GM21526 (cell line): ENCODE data around the gene PLAAT4.

Experiments
- ATAC-seq: cut with Tn5 transposase; IDR thresholded peaks from one replicate; pipeline ENCODE4 v1.9.1; 2021; ENCODE audit warnings: moderate library complexity; ENCODE audit not compliant: unreplicated experiment, low FRiP score

Gene PLAAT4, protein sequence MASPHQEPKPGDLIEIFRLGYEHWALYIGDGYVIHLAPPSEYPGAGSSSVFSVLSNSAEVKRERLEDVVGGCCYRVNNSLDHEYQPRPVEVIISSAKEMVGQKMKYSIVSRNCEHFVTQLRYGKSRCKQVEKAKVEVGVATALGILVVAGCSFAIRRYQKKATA

DNA sequence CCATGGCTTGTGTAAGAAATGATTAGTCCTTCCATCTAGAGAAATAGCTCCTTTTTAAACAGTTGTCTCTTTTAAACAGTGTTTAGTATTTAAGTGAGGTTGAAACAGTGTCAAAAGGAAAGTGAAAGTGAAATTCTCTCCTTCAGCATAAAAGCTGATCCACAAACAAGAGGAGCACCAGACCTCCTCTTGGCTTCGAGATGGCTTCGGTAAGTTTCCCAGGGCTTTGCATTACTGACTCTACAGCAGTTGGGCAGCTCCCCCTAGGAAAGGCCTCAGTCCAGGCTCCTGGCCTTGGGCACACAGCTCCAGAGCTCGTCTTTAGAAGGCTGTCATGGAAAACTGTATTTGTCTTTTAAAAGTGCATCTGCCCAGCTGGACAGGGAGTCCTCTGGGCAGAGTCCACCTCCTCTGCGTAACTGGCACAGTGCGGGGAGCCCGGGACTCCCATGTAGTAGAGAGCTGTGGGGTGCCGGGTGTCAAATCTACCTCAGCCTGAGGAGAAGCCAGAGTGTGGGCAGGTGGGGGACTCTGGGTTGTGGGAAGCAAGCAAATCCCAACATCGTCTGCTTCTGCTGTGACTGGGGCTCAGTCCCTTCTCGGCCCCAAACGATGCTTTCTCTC, at the start of gene PLAAT4:
Gene PLAAT4, plus strand, starts transcription at position 140 of the 624 bp plus-strand sequence. Its CDS starts 61 bp downstream, at position 201.
- no peak for ATAC-seq

DNA sequence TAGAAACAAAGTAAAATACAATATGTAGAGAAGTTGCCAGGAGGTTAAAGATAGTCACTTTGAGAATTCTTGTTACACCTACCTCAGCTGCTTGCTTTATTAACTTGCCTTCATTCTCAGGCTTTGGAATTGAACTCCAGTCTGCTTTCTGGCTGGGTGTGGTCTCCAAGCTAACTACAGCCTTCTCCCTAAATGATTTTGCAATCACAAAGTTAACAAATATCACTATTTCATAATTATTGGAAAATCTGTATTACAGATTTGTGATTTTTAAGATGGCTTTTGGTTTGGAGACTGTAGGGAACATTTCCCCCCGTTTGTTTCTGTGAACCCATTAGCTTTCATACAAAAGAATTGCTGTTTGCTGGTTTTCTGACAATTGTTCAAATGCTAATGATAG, 47.8 kb upstream of the PLAAT4 start:
- ATAC-seq = no peak

DNA sequence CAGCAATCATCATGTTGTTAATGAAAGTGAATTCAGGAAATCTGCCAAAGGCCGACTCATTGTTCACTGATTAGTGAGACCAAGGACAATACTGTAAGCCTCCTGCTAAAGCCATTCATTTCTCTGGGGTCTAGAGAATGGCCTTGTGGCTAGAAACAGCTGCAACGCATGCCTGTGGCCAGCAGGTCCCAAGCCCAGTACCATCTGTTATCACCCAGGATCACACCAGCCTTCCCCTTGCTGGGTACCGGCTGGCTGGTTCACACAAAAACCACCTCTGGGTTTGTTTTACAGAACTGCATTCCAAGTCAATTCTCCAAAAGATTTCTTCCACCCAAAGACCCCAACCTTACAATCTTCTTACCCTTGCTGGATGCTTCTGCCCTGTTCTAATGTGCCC, 46.7 kb upstream of the PLAAT4 start:
- no peak for ATAC-seq

DNA sequence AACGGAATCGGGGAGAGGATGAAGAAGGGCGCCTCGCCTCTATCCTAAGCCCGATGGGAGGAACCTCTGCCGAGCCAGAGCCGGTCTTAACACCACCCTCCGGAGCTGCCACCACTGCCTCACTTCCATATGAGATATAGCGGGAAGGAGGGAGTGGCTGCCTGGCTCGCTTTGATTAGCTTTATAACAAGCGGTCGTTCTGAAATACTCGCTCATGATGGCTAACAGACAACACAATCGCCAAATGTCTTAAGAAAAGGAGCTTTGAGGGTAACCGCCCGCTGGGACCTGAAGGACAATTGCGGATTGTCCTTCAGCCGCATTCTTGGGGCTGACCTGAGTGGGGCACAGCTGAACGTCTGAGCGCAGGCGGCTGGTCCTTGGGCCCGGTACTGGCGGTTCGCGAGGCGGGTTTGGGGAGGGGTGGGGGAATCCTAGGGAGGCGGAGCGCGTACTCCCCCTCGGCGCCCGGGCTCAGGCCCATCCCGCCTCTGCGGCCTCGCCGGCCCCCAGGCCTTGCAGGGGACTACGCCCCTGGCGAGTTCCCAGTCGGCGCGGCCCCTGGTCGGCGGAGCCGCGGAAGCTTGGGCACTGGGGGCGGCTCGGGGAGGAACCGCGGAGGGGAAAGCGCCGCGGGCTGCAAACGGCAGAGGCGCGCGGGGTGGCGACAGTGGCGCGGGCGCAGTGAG, 45.9 kb upstream of the PLAAT4 start, which contains the start of gene PLAAT5:
Gene PLAAT5, minus strand, starts transcription at position 617 of the 689 bp plus-strand sequence. Its CDS starts 133 bp downstream, at position 484.
- ATAC-seq = no peak

DNA sequence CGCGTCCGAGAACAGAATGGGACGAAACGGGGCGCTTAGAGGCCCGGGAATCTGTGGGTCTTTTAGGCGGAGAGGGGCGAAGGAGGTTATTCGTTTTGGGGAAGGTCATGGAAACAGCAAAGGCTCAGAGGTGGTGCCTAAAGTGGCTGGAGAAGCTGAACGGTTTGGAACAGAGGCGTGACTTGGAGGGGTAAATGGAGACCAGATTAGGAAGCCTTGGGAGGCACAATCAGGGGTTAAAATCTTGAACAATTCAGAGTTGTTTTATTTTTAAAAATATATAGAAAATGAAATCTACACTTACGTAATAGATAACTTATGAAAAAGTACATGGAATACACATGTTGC, 45.4 kb upstream of the PLAAT4 start:
- ATAC-seq = no peak

DNA sequence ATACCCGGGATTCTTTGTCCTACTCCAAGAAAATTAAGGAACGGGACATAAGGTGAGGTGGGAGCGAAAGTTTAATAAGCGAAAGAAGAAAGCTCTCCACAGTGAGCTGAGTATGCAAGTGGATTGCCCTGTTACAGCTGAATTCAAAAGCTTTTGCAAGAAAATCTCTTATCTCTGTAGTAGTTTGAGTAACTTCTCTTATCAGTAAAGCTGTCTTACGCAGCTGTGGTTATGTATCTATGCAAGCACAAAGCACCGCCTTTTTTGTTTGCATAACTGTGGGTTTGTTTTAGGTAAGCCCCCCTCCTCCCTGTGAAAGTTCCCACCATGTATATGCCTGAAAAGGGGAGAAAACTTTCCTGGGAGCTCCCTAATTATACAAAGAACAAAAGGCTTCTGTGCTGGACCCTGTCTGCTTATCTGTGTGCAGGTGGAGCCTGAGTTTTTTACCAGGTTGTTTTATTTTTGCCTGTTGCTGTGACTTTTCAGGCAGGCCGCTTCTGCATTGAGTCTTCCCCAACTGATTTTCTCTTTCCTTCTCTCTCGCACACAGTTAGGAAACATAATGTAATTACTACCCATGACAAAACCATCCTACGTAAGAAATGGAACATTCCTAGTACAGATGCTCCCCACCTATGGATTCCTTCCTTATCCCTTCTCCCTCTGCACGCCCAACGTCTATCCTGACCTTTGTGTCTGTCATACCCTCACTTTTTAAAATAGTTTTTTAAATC, 44.8 kb upstream of the PLAAT4 start:
- no peak for ATAC-seq

DNA sequence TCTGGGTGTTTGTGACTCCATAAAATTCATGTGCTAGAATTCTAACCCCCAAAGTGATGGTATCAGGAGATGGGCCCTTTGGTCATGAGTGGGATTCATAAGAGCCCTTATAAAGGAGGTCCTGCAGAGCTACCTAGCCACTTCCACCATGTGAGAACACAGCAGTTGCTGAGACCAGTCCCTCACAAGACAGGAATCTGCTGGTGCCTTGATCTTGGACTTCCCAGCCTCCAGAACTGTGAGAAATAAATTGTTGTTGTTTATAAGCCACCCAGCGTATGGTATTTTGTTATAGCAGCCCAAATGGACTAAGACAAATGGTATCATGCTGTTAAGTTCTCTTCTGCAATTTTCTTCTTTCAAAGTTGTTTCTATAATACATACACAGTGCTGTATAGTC, 44.2 kb upstream of the PLAAT4 start:
- no peak for ATAC-seq

DNA sequence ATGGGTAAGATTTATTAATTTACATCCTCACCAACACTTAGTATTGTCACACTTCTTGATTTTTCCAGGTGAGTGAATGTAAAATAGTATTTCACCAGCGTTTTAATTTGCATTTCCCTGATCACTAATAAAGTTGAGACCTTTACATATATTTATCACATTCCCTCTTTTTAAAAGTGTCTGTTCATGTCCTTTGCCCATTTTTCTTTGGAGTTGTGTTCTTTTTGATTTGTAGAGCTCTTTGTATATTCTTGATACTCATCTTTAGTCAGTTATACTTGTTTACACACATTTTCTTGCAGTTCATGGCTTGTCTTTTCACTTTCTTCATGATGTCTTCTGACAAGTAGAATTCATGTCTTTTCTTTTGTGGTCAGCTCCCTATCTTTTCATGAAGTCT, 43.5 kb upstream of the PLAAT4 start:
- no peak for ATAC-seq

DNA sequence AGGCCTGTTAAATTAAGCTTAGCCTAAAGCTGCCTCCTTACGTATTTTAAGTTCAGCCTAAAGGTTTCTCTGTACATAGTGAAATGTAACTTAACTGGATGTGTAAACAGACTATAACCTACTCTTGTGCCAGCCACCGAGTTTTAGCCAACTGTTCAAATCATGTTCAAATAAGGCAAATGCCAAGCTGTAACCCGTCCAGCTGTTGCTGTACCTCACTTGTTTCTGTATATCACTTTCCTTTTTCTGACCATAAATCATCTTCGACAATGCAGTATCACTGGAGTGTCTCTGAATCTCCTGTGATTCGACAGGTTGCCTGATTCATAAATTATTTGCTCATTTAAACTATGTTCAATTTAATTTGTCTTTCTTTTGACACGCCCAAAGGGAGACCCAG, 41.6 kb upstream of the PLAAT4 start:
- no peak for ATAC-seq

DNA sequence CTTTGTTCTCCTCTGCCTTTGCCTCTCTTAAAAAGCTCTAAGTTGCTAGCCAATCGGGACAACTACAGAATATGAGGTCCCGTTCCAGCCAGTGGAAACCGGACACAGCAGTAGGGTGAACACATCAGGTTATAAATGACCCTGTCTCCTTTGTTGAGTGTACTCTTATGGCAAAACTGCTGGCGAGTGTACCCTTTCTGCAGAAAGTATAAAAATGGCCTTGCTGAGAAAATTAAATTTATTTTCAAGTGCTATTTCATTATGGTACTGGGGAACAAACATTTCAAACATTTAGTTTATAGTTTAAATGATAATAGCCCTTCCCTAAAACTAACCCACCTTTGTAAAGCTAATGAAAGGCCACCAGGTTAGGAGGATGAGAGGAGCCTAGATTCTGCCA, 36.7 kb upstream of the PLAAT4 start:
- no peak for ATAC-seq

DNA sequence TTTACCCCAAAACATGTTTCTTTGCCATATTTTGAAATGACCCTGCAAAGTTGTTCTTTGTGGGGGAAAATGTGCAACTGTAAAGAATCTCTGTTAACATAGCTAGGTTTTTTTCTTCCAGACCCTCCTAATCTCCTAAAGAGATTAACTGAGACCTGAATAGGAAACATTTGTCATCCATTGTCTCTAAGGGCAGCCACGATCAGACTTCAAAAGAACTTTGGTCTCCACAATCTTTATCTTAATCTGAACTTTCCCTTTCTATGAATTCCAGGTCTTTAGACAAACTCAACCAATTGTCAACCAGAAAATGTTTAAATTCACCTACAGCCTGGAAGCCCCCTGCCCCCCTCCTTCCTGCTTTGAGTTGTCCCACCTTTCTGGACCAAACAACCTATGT, 35.4 kb upstream of the PLAAT4 start:
- no peak for ATAC-seq

DNA sequence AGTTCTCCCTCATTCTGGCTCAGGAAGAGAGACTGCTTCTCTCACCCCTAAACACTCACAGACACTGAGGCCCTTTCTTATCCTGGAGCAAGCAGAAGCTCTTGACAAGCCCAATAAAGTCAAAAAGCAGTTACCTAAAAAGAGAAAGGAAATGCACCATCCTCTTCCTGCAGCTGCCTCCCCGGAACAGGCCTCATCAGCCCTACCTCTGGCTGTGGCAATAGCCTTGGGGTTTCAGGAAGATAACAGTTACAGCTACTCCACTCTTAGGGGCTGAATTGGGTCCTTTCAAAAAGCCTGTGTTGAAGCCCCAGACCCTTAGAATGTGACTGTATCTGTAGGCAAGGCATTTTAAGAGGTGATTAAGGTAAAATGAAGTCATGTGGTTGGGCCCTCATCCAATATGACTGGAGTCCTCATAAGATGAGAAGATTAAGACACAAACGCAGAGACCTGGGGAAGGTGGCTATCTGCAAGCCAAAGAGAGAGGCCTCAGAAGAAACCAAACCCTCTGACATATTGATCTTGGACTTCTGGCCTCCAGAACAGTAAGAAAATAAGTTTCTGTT, 34.3 kb upstream of the PLAAT4 start:
- ATAC-seq = no peak

DNA sequence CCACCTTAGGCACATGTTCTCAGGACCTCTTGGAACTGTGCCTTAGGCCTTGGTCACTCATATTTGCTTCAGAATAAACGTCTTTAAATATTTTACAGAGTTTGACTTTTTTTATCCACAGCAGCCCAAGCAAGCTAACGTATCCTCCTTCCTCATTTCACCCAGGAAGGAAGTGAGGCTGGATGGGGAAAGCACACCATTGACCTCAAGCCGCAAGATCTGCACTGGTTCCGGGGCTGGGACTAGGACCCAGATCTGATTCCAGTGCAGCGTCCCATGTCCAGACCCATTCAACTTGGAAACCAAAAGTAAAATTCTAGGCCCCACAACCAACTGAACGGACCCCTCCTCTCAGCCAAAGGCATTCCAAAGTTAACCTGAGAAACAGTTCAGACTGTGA, 33.1 kb upstream of the PLAAT4 start:
- no peak for ATAC-seq

DNA sequence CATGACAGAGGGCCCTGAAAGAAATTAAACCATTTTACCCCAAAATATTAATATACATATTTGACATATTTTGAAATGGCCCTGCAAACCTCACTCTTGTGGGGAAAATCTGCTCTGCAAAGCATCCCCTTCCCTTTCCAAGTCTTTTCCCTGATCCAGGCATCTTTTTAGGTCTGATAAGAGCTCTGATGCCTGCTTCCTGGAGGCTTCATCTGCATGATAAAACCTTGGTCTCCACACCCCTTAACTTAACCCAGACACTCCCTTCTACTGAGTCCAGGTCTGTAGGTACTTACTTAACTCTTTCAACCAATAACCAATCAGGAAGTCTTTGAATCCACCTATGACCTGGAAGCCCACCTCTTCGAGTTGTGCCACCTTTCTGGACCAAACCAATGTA, 32.6 kb upstream of the PLAAT4 start:
- no peak for ATAC-seq

DNA sequence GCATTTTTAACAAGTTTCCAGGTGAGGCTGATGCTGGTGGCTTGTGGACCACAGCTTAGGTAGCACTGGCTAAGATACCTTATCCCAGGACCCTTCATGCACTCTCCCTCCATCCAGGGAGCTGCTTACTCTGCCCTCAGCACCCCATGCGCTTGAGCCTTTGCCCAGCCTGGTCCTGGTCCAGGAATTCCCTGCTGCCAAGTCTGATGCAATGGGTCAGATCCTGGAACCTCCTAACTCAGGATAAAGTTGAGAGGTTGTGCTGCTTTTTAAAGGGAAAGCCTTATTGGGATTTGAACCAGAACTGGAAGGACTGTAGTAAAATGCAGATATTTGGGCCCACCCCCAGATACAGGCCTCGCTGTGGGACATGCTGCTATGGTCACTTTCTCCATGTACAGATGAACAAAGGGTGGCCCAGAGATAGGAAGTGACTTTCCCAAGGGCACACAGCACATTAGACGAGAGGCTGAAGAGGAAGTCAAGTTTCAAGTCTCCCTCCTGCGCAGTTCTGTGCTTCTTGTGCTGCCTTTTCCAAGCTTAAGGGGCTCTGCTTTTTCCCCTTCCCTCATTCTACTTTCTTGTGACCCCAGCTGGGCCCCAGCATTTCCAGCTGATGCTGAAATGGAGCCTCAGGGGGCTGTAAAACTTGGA, 31.5 kb upstream of the PLAAT4 start:
- no peak for ATAC-seq

DNA sequence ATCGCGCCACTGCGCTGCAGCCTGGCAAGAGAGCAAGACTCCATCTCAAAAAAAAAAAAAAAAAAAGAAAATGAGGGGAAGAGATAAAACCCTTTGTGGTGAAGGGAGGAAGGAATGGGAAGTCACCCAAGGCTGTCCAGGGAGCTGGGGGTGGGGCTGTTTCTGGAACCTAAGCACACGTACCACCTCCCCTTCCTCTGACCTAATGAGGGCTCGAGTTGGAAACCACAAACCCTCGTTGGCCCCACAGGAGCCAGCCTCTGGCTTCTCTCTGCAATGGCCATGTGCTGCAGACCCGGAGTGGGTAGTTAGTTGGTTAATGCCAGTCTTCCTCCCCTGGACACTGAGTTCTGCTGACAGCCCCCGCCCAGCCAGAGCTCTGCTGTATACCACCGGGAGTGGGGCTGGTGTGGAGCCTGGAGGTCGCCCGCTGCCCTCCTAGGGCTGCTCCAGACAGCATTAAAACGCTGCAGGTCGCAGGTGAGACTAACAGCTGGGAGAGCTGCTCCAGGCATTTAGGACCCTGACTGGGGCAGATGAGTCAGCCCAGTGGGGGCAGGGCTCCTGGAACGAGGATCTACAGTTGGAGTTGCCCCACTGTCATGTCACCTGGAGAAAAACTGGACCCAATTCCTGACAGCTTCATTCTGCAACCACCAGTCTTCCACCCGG, 30.6 kb upstream of the PLAAT4 start, which contains the start of gene LGALS12:
Gene LGALS12, plus strand, starts transcription at position 228 of the 672 bp plus-strand sequence. Its CDS starts 375 bp downstream, at position 603.
- no peak for ATAC-seq

DNA sequence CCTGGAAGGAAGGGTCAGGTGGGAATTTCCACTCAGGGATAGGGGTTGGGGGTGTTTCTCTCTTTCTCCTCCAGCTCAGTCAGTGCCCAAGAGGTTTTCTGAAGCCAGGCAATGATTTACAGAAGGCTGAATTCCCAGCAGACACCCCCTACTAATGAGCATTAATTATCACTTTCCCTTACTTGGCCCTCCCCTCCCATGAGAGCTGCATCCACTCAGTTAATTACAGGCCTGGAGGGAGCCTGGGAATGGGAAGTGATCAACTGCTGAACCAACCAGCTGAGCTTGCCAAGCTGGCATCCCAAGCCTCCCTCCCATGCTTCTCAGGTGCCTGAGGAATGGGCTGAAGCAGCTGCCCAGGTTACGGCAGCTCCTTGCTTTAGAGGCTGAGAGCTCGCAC, 29.7 kb upstream of the PLAAT4 start:
- ATAC-seq = no peak

DNA sequence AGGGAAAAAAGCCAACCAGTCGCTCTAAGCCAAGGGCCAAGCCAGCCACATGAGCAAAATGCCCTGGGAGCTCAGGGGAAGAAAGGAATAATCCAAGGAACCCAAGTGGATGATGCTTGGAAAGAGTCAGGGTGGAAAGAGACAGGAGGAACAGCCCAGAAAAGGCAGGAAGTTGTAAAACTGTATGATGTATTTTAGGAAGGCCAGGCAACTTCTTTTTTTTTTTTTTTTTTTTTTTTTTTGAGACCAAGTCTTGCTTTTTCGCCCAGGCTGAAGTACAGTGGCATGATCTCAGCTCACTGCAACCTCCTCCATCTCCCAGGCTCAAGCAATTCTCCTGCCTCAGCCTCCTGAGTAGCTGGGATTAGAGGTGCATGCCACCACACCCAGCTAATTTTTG, 29.1 kb upstream of the PLAAT4 start:
- no peak for ATAC-seq

DNA sequence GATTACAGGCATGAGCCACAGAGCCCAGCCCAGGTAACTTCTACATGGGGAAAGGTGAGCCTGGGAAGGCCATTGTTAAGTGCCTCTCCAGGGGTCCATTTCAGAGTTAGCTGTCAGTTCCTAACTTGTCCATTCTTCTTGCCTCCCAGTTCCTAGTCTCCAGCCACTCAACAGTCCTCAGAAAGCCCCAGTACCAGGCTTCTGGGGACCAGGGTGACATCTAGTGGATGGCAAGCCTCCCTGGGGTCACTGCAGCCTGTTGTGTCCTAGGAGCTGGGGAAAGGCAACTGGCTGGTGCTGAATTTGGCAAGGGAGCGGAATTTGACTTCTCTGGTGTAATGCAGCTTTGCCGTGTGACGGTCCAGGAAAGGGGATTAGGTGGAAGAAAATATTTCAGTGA, 28.6 kb upstream of the PLAAT4 start:
- no peak for ATAC-seq

DNA sequence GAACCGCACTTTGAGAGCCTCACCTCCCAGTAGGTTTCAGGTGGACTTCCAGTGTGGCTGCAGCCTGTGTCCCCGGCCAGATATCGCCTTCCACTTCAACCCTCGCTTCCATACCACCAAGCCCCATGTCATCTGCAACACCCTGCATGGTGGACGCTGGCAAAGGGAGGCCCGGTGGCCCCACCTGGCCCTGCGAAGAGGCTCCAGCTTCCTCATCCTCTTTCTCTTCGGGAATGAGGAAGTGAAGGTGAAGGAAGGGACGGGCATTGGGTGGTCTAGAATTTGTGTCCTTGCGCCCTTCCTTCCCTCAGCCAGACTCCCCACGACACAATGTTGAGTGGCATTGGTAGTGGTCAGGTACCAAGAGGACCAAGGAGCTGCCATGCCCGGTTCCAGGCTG, 27.9 kb upstream of the PLAAT4 start:
- ATAC-seq = no peak
